C4-2B (cell line): ENCODE data around the gene ARAF.
"Not testable (repeated sequence)": the region's sequence is repeated elsewhere in the genome, so short reads cannot be mapped to it uniquely, and the experiment has no call there.

Source experiments
- CTCF ChIP-seq: fragments of 450-650 bp; conservative IDR thresholded peaks from 2 replicates; pipeline ENCODE4 v1.5.1; 2017; ENCODE audit warnings: mild to moderate bottlenecking
- ZFX ChIP-seq: fragments of 450-650 bp; IDR thresholded peaks from 2 replicates; pipeline ENCODE4 v1.6.1; 2017

- not testable (repeated sequence) for TF ChIP-seq ZFX, CTCF
Measured at GRCh38 chrX:47513034-47513965, 47.7 kb upstream of the ARAF start.
